ENCODE measurements around the gene TRAF3. TPM values are rescaled to one million over a fixed set of nuclear protein-coding genes. Genes with fewer than 3 reads are reported as not detected.

TRAF3 gene
- total RNA-seq, 1 donor: 19.5 TPM

- peaks cover 17% of the 10 kb centered on the region for H4K20me1 ChIP-seq (ENCODE audit: insufficient read depth, low read length)
- no peaks in the 10 kb centered on the region for H3K27me3 ChIP-seq (ENCODE audit: insufficient read depth, low read length)
- no peak overlapping the region for H2AFZ ChIP-seq (ENCODE audit: low read length)
- H3K79me2 ChIP-seq (ENCODE audit: insufficient read depth, low read length): no peaks in the 10 kb centered on the region
- no peak overlapping the region for H3K4me2 ChIP-seq (ENCODE audit: insufficient read depth, low read length)
- H3K36me3 ChIP-seq (ENCODE audit: insufficient read depth, low read length): peaks cover 84% of the 10 kb centered on the region
- H3K4me1 ChIP-seq (ENCODE audit: insufficient read depth, low read length): no peaks in the 10 kb centered on the region
- no peak overlapping the region for H3K4me3 ChIP-seq (ENCODE audit: insufficient read depth, low read length)
- no peak overlapping the region for H3K27ac ChIP-seq (ENCODE audit: low read depth, low read length)
- H3K9me3 ChIP-seq (ENCODE audit: low read depth, low read length): no peaks in the 10 kb centered on the region
- TF ChIP-seq CTCF (IDR thresholded peaks at IDR 0.05; ENCODE audit: extremely low read depth, low read depth, low read length): no peak
- peak; percentile 58 for DNase-seq (ENCODE audit: insufficient read length, low spot score, missing footprints)
These were observed 173.8 kb downstream of the TRAF3 start for GRCh38 chr14:102951034-102951433.

- Histone ChIP-seq H3K27ac (ENCODE audit: low read depth, low read length) (no peak overlapping the region), H3K36me3 (ENCODE audit: insufficient read depth, low read length) (peaks cover 83% of the 10 kb centered on the region), H3K79me2 (ENCODE audit: insufficient read depth, low read length) (no peaks in the 10 kb centered on the region), H2AFZ (ENCODE audit: low read length) (no peak overlapping the region), H3K27me3 (ENCODE audit: insufficient read depth, low read length) (no peaks in the 10 kb centered on the region), H3K4me3 (ENCODE audit: insufficient read depth, low read length) (no peak overlapping the region), H3K9me3 (ENCODE audit: low read depth, low read length) (no peaks in the 10 kb centered on the region), H4K20me1 (ENCODE audit: insufficient read depth, low read length) (peaks cover 17% of the 10 kb centered on the region), H3K4me2 (ENCODE audit: insufficient read depth, low read length) (no peak overlapping the region), H3K4me1 (ENCODE audit: insufficient read depth, low read length) (no peaks in the 10 kb centered on the region)
- TF ChIP-seq CTCF (IDR thresholded peaks at IDR 0.05; ENCODE audit: extremely low read depth, low read depth, low read length): no peak
- DNase-seq (ENCODE audit: insufficient read length, low spot score, missing footprints): no peak
These were observed 174.6 kb downstream of the TRAF3 start for GRCh38 chr14:102951799-102952198.

GRCh38 chr14:102952276-102952675 lies 175.0 kb downstream of the TRAF3 start:
- Histone ChIP-seq H3K27me3 (ENCODE audit: insufficient read depth, low read length) (no peaks in the 10 kb centered on the region), H3K36me3 (ENCODE audit: insufficient read depth, low read length) (peaks cover 80% of the 10 kb centered on the region), H3K4me2 (ENCODE audit: insufficient read depth, low read length) (no peak overlapping the region), H4K20me1 (ENCODE audit: insufficient read depth, low read length) (peaks cover 17% of the 10 kb centered on the region), H3K9me3 (ENCODE audit: low read depth, low read length) (no peaks in the 10 kb centered on the region), H2AFZ (ENCODE audit: low read length) (no peak overlapping the region), H3K4me3 (ENCODE audit: insufficient read depth, low read length) (no peak overlapping the region), H3K79me2 (ENCODE audit: insufficient read depth, low read length) (no peaks in the 10 kb centered on the region), H3K27ac (ENCODE audit: low read depth, low read length) (no peak overlapping the region), H3K4me1 (ENCODE audit: insufficient read depth, low read length) (no peaks in the 10 kb centered on the region)
- no peak for TF ChIP-seq CTCF (IDR thresholded peaks at IDR 0.05; ENCODE audit: extremely low read depth, low read depth, low read length)
- no peak for DNase-seq (ENCODE audit: insufficient read length, low spot score, missing footprints)

- peaks cover 83% of the 10 kb centered on the region for H3K36me3 ChIP-seq (ENCODE audit: insufficient read depth, low read length)
These were observed 175.9 kb downstream of the TRAF3 start for GRCh38 chr14:102953100-102953499.

More at GRCh38 chr14:102953100-102953499, 175.9 kb downstream of the TRAF3 start:
- Histone ChIP-seq H3K4me2 (ENCODE audit: insufficient read depth, low read length) (no peak overlapping the region), H3K27ac (ENCODE audit: low read depth, low read length) (no peak overlapping the region), H3K9me3 (ENCODE audit: low read depth, low read length) (no peaks in the 10 kb centered on the region), H3K27me3 (ENCODE audit: insufficient read depth, low read length) (no peaks in the 10 kb centered on the region), H4K20me1 (ENCODE audit: insufficient read depth, low read length) (peaks cover 13% of the 10 kb centered on the region), H3K4me3 (ENCODE audit: insufficient read depth, low read length) (no peak overlapping the region), H3K4me1 (ENCODE audit: insufficient read depth, low read length) (no peaks in the 10 kb centered on the region), H2AFZ (ENCODE audit: low read length) (no peak overlapping the region), H3K79me2 (ENCODE audit: insufficient read depth, low read length) (no peaks in the 10 kb centered on the region)
- TF ChIP-seq CTCF (IDR thresholded peaks at IDR 0.05; ENCODE audit: extremely low read depth, low read depth, low read length): no peak
- peak; percentile 79 for DNase-seq (ENCODE audit: insufficient read length, low spot score, missing footprints)
